Medulla oblongata (tissue), 1 donor: ENCODE data around the gene CTBP1.
A peak's percentile ranks its signal among the peaks of the same experiment; 100 is the strongest.

Source experiments
- DNase-seq: peaks from one replicate; pipeline ENCODE4 v3.0.0-alpha.2; 2015; ENCODE audit errors: extremely low spot score

The CTBP1 gene

GRCh38 chr4:1223841-1224809, 24.8 kb downstream of the CTBP1 start:
- DNase-seq = no peak

- no peak for DNase-seq
These were observed 25.8 kb downstream of the CTBP1 start for GRCh38 chr4:1222938-1223690.

GRCh38 chr4:1222036-1222789, 26.7 kb downstream of the CTBP1 start:
- no peak for DNase-seq

GRCh38 chr4:1221155-1221870, 27.6 kb downstream of the CTBP1 start:
- DNase-seq = no peak

GRCh38 chr4:1220566-1220965, 28.4 kb downstream of the CTBP1 start:
- DNase-seq = no peak

GRCh38 chr4:1219566-1219950, 29.4 kb downstream of the CTBP1 start:
- no peak for DNase-seq

GRCh38 chr4:1218634-1219565, 30.0 kb downstream of the CTBP1 start:
- peak; percentile 49 for DNase-seq

GRCh38 chr4:1217366-1217765, 31.6 kb downstream of the CTBP1 start:
- no peak for DNase-seq

- peak; percentile 37 for DNase-seq
These were observed 32.0 kb downstream of the CTBP1 start for GRCh38 chr4:1216869-1217294.

GRCh38 chr4:1216076-1216614, 32.8 kb downstream of the CTBP1 start:
- no peak for DNase-seq

GRCh38 chr4:1215141-1216075, 33.5 kb downstream of the CTBP1 start:
- no peak for DNase-seq

- DNase-seq = no peak
These were observed 34.5 kb downstream of the CTBP1 start for GRCh38 chr4:1214101-1215095.

GRCh38 chr4:1213336-1213995, 35.5 kb downstream of the CTBP1 start:
- DNase-seq = no peak

GRCh38 chr4:1212546-1213335, 36.2 kb downstream of the CTBP1 start:
- DNase-seq = no peak

- peak; percentile 64 for DNase-seq
These were observed 36.9 kb downstream of the CTBP1 start for GRCh38 chr4:1211891-1212545.

- DNase-seq = no peak
These were observed 37.6 kb downstream of the CTBP1 start for GRCh38 chr4:1211371-1211770.
